ENCODE measurements around the gene GRIN2A. TPM values are rescaled to one million over a fixed set of nuclear protein-coding genes. Genes with fewer than 3 reads are reported as not detected.

Gene GRIN2A
- total and polyA plus RNA-seq, 2 donors (not counting 3 experiments of a cell fraction or from before 2014, with no cell fraction given): not detected

- CTCF ChIA-PET: no interaction called here
Observed at GRCh38 chr16:9808210-9808609, 374.0 kb downstream of the GRIN2A start.

GRCh38 chr16:9807302-9807701, 374.9 kb downstream of the GRIN2A start:
- H3K4me1 ChIP-seq (ENCODE audit: control insufficient read depth, extremely low read depth, insufficient read depth, low read length): no peaks in the 10 kb centered on the region
- H3K27me3 ChIP-seq (ENCODE audit: control insufficient read depth in 2 of 2, insufficient read depth in 2 of 2, low read length in 2 of 2): no peaks in the 10 kb centered on the region
- no peak for TF ChIP-seq GATA2 (IDR thresholded peaks at IDR 0.05; ENCODE audit: insufficient read depth, insufficient read length, low read depth, low read length)
- no peak for TF ChIP-seq CTCF (IDR thresholded peaks at IDR 0.05; ENCODE audit: extremely low read depth in 1 of 2, insufficient read depth in 1 of 2, low read depth in 1 of 2, low read length in 2 of 2)
- TF ChIP-seq MAX (IDR thresholded peaks at IDR 0.05; ENCODE audit: insufficient read depth, insufficient read length): no peak
- no peak for TF ChIP-seq POLR2AphosphoS5 (IDR thresholded peaks at IDR 0.05; ENCODE audit: insufficient read depth, low read depth, low read length)
- no peak for TF ChIP-seq POLR2A (IDR thresholded peaks at IDR 0.05; ENCODE audit: low read depth, low read length)
- TF ChIP-seq JUN (IDR thresholded peaks at IDR 0.05; ENCODE audit: borderline replicate concordance, insufficient read depth, insufficient read length, low read depth): no peak
- no peak for TF ChIP-seq MYC (IDR thresholded peaks at IDR 0.05; ENCODE audit: low read depth, low read length)
- no peak for TF ChIP-seq EZH2 (IDR thresholded peaks at IDR 0.05; ENCODE audit: borderline replicate concordance, low read depth, low read length, severe bottlenecking)
- no peak for TF ChIP-seq FOS (IDR thresholded peaks at IDR 0.05; ENCODE audit: borderline replicate concordance, insufficient read depth, low read length)
- intact Hi-C loops (cut with micrococcal nuclease): no loop called here
- DNase-seq (ENCODE audit: low read depth, low spot score) (no peak), FAIRE-seq (no peak)
- ChIA-PET POLR2A (no interaction called here), CTCF (no interaction called here)
- H3K27ac ChIP-seq (ENCODE audit: insufficient read depth, low read depth, low read length): no peak overlapping the region
- H3K79me2 ChIP-seq (ENCODE audit: control insufficient read depth, insufficient read depth, low read length): no peaks in the 10 kb centered on the region
- H3K9me1 ChIP-seq (replicated peaks; ENCODE audit: control insufficient read depth, extremely low read depth, insufficient read depth, low read length): no peaks in the 10 kb centered on the region
- H3K36me3 ChIP-seq (ENCODE audit: control insufficient read depth in 2 of 2, extremely low read depth in 1 of 2, insufficient read depth in 2 of 2, low read length in 2 of 2): no peaks in the 10 kb centered on the region
- no peak overlapping the region for H3K4me3 ChIP-seq (replicated peaks in 1 of 3; ENCODE audit: insufficient read depth in 1 of 3, low read depth in 1 of 3, low read length in 3 of 3)
- dilution Hi-C loops (cut with MboI; ENCODE audit: extremely low pct_ligation_motif_present, low sequenced_read_pairs): no loop called here
- no peaks in the 10 kb centered on the region for H4K20me1 ChIP-seq (replicated peaks; ENCODE audit: control insufficient read depth, extremely low read depth, insufficient read depth, low read length)
- no TSS peak for BruUV-seq (replicated peaks)
- no peaks in the 10 kb centered on the region for H3K9me3 ChIP-seq (replicated peaks; ENCODE audit: control insufficient read depth, insufficient read depth, low read length)
- H3K4me2 ChIP-seq (ENCODE audit: insufficient read depth, low read length): no peak overlapping the region
- no peak overlapping the region for H3K9ac ChIP-seq (replicated peaks; ENCODE audit: extremely low read depth, insufficient read depth, low read length)
- H2AFZ ChIP-seq (ENCODE audit: low read depth, low read length): no peak overlapping the region

More at GRCh38 chr16:9808210-9808609, 374.0 kb downstream of the GRIN2A start:
- H3K27me3 ChIP-seq (ENCODE audit: control insufficient read depth in 2 of 2, insufficient read depth in 2 of 2, low read length in 2 of 2): no peaks in the 10 kb centered on the region
- no peak overlapping the region for H3K27ac ChIP-seq (ENCODE audit: insufficient read depth, low read depth, low read length)
- no peak overlapping the region for H3K4me3 ChIP-seq (replicated peaks in 1 of 3; ENCODE audit: insufficient read depth in 1 of 3, low read depth in 1 of 3, low read length in 3 of 3)
- H3K9ac ChIP-seq (replicated peaks; ENCODE audit: extremely low read depth, insufficient read depth, low read length): no peak overlapping the region
- no peaks in the 10 kb centered on the region for H4K20me1 ChIP-seq (replicated peaks; ENCODE audit: control insufficient read depth, extremely low read depth, insufficient read depth, low read length)
- TF ChIP-seq GATA2 (IDR thresholded peaks at IDR 0.05; ENCODE audit: insufficient read depth, insufficient read length, low read depth, low read length) (no peak), MAX (IDR thresholded peaks at IDR 0.05; ENCODE audit: insufficient read depth, insufficient read length) (no peak), MYC (IDR thresholded peaks at IDR 0.05; ENCODE audit: low read depth, low read length) (no peak)
- BruUV-seq (replicated peaks): no TSS peak
- FAIRE-seq (no peak), DNase-seq (ENCODE audit: low read depth, low spot score) (no peak)
- no peaks in the 10 kb centered on the region for H3K36me3 ChIP-seq (ENCODE audit: control insufficient read depth in 2 of 2, extremely low read depth in 1 of 2, insufficient read depth in 2 of 2, low read length in 2 of 2)
- POLR2A ChIA-PET: no interaction called here
- H3K9me3 ChIP-seq (replicated peaks; ENCODE audit: control insufficient read depth, insufficient read depth, low read length): no peaks in the 10 kb centered on the region
- H3K9me1 ChIP-seq (replicated peaks; ENCODE audit: control insufficient read depth, extremely low read depth, insufficient read depth, low read length): no peaks in the 10 kb centered on the region
- dilution Hi-C loops (cut with MboI; ENCODE audit: extremely low pct_ligation_motif_present, low sequenced_read_pairs): no loop called here
- no peaks in the 10 kb centered on the region for H3K79me2 ChIP-seq (ENCODE audit: control insufficient read depth, insufficient read depth, low read length)
- H3K4me1 ChIP-seq (ENCODE audit: control insufficient read depth, extremely low read depth, insufficient read depth, low read length): no peaks in the 10 kb centered on the region
- H2AFZ ChIP-seq (ENCODE audit: low read depth, low read length): no peak overlapping the region
- intact Hi-C loops (cut with micrococcal nuclease): no loop called here
- H3K4me2 ChIP-seq (ENCODE audit: insufficient read depth, low read length): no peak overlapping the region
